ENCODE data around the gene SNW1. TPM values are rescaled to one million over a fixed set of nuclear protein-coding genes. Genes with fewer than 3 reads are reported as not detected.

The SNW1 gene
- total and polyA plus RNA-seq, 8 donors, result 13.7 to 35.0 (median 30.2) TPM

GRCh38 chr14:77746064-77746702 is 14.8 kb downstream of the SNW1 start:
- TF ChIP-seq CTCF (IDR thresholded peaks at IDR 0.05), result no peak
- WGBS, 2 donors, result 59% methylated on average over 4 of the region's 4 CpGs
- Histone ChIP-seq H3K36me3 (peaks cover 0 to 32% (median 17%) of the 10 kb centered on the region in 3 donors), H3K27me3 (no peaks in the 10 kb centered on the region), H3K27ac (no peak overlapping the region), H3K9me3 (no peaks in the 10 kb centered on the region), H3K4me3 (no peak overlapping the region), H3K4me1 (no peaks in the 10 kb centered on the region)
- no peak for DNase-seq
- intact Hi-C loops (cut with DNase I), result no loop called here
- no peak for FAIRE-seq
- ATAC-seq, result peak in 2 of 4 donors; percentile 16 to 25

GRCh38 chr14:77741438-77741837 is 19.5 kb downstream of the SNW1 start:
- DNase-seq (no peak), ATAC-seq (no peak), FAIRE-seq (no peak)
- 67 to 71% methylated on average over 2 of the region's 2 CpGs for WGBS, 2 donors
- intact Hi-C loops (cut with DNase I), result no loop called here
- peaks cover 0 to 23% (median 8%) of the 10 kb centered on the region in 3 donors for H3K36me3 ChIP-seq
- H3K27ac ChIP-seq, result no peak overlapping the region
- H3K9me3 ChIP-seq, result no peaks in the 10 kb centered on the region
- no peaks in the 10 kb centered on the region for H3K27me3 ChIP-seq
- H3K4me1 ChIP-seq, result peaks cover 3 to 12% (median 4%) of the 10 kb centered on the region in 3 donors
- H3K4me3 ChIP-seq, result no peak overlapping the region
- TF ChIP-seq CTCF (IDR thresholded peaks at IDR 0.05), result no peak

- no peak for FAIRE-seq
- Histone ChIP-seq H3K36me3 (peaks cover 6 to 40% (median 28%) of the 10 kb centered on the region in 3 donors), H3K4me1 (peaks cover 3 to 12% (median 4%) of the 10 kb centered on the region in 3 donors), H3K27me3 (no peaks in the 10 kb centered on the region), H3K27ac (peak overlapping the region in 1 of 4 donors; percentile 30), H3K9me3 (no peaks in the 10 kb centered on the region), H3K4me3 (no peak overlapping the region)
- no peak for TF ChIP-seq CTCF (IDR thresholded peaks at IDR 0.05)
- WGBS, 2 donors, result 35 to 45% methylated on average over 7 of the region's 7 CpGs
- ATAC-seq, result peak; percentile 54 to 87 (median 80)
- DNase-seq, result peak in 2 of 6 donors; percentile 15 to 35
- intact Hi-C loops (cut with DNase I), result no loop called here
Measured at GRCh38 chr14:77738559-77739250, 22.3 kb downstream of the SNW1 start.

GRCh38 chr14:77730976-77731497 is 29.9 kb downstream of the SNW1 start:
- H3K4me1 ChIP-seq, result no peaks in the 10 kb centered on the region
- FAIRE-seq (no peak), DNase-seq (no peak), ATAC-seq (no peak)
- TF ChIP-seq CTCF (IDR thresholded peaks at IDR 0.05), result no peak
- H3K9me3 ChIP-seq, result no peaks in the 10 kb centered on the region
- H3K27me3 ChIP-seq, result no peaks in the 10 kb centered on the region
- intact Hi-C loops (cut with DNase I), result no loop called here
- WGBS, 2 donors, result 84 to 87% methylated on average over 3 of the region's 3 CpGs
- H3K27ac ChIP-seq, result no peak overlapping the region
- H3K4me3 ChIP-seq, result no peak overlapping the region
- H3K36me3 ChIP-seq, result peaks cover 6 to 91% (median 62%) of the 10 kb centered on the region in 3 donors

Data from pancreas (tissue), 10 donors.